ENCODE data around the gene NUP98.

- no peak for TF ChIP-seq EZH2 (IDR thresholded peaks at IDR 0.05; ENCODE audit: borderline replicate concordance)
- no peak for TF ChIP-seq CTCF (IDR thresholded peaks at IDR 0.05; ENCODE audit: poor library complexity)
Observed at GRCh38 chr11:3827434-3828186, 30.3 kb upstream of the NUP98 start.
